ENCODE results near the gene C22orf39.

GRCh38 chr22:19448076-19448607 lies 631 bp upstream of the C22orf39 start:
- no peak for TF ChIP-seq CTCF (IDR thresholded peaks at IDR 0.05)
- no peak for TF ChIP-seq TCF12 (IDR thresholded peaks at IDR 0.05)
- TF ChIP-seq POLR2AphosphoS5 (IDR thresholded peaks at IDR 0.05; ENCODE audit: low read depth, low read length), result no peak
- TF ChIP-seq RAD21 (IDR thresholded peaks at IDR 0.05; ENCODE audit: low read length), result no peak
- no peak for TF ChIP-seq USF1 (IDR thresholded peaks at IDR 0.05; ENCODE audit: borderline replicate concordance, low read depth)
- TF ChIP-seq REST (IDR thresholded peaks at IDR 0.05; ENCODE audit: low read depth, low read length), result no peak
- no peak for TF ChIP-seq IRF3 (IDR thresholded peaks at IDR 0.05; ENCODE audit: low read depth, low read length)
- TF ChIP-seq RCOR1 (IDR thresholded peaks at IDR 0.05; ENCODE audit: low read length), result no peak
- TF ChIP-seq MEF2A (IDR thresholded peaks at IDR 0.05; ENCODE audit: borderline replicate concordance, low read depth), result no peak
- no peak for TF ChIP-seq MAX (IDR thresholded peaks at IDR 0.05; ENCODE audit: low read depth)

Data from SK-N-SH (cell line).